NCI-H2171 treated with DMSO at 0.1 percent for 48 hours (cell line): Measurements from ENCODE around the gene CAMSAP1.

Source experiments
- DNase-seq: peaks from one replicate; lab custom pipeline; 2025; lab: John Stamatoyannopoulos, UW

CAMSAP1 gene

DNA sequence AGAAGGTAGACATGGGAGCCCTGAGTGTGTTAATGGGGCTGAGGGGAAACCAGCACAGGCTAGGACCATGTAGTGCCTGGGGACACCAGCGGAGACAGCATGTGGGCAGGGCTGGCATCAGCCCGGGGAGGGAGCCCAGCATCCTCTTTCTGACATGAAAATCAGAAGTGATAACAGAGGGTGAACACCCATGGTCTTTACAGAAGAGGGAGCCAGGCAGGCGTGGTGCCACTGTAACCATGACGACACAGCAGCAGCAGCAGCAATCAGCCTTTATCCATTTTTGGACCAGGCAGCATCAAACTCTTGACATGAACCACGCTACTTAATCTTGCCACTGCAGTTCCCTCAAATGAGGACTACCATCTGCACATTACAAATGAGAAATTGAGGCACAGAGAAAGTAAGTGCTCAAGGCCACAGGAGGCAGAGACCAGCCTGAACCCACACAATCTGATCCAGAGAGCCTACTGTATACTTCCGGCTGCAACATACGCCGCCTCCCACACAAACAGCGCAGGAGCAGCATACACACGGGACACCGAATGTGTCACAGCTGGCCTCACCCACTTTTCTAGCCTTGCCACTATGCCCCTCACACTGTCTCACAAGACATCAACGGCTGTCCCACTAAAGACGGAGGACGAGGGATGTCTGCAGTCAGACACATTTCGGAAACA is 23.8 kb downstream of the CAMSAP1 start:
- no peak for DNase-seq

DNA sequence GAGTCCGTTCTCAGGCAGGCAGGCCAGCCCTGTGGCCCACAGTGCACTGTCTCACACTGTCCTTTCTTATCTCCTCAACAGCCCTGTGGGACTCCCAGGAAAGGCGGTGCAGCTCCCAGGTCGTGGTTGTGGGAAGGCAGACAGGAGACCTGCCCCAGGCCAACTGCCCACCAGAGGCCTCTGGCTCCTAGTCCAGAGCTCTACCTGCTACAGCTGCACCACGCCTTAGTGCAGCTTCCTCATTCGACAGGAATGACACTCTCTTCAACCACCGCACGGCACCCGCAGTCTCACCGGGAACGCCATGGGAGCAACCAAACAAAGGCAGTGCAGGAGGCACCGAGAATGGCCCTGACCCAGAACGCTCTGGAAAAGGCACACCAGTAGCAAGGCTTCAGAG is 25.3 kb downstream of the CAMSAP1 start:
- no peak for DNase-seq

DNA sequence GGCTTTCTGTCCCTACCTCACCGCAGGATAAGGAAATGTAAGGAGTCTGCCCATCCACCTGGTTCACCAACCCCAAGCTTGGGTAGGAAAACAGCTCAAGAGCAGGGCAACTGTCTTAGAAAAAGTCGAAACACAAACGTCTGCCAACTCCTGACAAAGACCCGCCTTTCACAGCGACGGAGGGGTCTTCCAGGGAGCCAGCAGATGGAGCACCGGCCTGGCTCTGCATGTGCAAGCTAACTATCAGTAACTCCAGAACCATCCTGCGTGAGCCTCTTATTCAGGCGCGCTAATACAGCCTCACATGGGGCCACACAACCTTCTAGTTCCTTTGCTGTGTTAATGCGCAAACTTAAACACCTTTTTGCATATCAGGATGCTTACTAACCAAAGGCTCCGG is 26.9 kb downstream of the CAMSAP1 start:
- DNase-seq: peak; percentile 41

DNA sequence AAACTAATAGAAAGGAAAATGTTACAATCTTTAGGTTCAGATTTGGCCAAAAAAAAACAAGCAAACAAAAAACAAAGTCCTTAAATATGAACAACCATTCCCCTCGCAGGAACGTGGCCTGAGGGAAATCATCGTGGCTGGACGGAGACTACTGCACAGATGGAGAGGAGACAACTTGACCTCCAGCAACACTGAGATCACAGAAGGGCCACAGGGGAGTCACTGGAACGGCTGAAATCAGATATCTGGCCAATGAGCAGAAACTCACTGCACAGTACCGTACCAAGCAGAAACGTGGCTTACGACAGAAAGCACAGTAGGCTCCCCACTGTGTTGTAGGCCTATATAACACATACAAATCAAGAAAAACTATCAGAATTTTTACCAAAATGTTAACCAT is 27.7 kb downstream of the CAMSAP1 start:
- DNase-seq: no peak

DNA sequence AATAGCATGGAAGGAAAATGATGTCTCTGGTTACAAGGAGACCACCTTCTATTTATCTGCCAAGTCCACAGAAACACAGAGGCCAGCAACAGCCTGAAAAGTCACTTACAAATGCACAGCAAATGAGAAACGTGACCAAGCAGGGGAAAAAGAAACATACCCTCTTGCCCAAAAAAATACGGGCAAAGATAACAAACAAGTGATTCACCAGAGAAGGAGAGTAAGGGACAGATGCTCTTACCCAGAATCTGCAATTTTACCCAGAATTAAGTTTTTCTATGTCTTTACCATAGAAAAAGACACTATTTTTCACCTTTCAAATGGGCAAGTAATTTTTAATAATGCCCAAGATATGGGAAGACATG is 28.1 kb downstream of the CAMSAP1 start:
- DNase-seq: no peak

DNA sequence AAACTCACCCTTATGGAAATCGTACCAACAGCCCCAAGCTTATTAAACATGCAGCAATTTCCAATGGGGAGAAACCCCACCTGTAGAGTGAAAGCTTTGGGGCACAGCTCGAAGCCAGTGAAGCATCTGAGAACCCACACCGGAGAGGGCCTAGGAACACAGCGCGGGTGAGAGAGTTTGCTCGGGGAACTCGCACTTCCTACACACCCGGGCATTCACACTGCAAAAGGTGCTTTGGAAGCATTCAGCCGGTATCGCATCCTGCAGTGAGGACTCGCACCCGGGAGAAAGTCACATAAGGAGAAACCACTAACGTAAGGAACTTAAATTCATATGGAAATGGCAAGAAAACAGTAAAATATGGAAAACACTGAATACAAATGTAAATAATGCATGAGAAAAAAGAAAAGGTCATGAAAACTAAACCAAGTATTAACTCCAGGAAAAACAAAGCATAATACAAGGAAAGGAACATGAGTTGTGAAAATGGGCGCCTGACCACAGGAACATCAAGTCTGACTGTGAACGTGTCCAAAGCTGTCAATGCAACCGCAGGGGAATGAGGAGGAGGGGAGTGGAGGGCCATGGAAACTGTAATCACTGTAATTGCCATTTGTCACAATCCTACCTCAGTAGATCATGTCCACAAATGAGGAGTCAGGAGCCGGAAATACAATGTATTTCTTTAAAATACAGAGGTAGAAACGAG is 28.7 kb downstream of the CAMSAP1 start:
- DNase-seq: no peak

DNA sequence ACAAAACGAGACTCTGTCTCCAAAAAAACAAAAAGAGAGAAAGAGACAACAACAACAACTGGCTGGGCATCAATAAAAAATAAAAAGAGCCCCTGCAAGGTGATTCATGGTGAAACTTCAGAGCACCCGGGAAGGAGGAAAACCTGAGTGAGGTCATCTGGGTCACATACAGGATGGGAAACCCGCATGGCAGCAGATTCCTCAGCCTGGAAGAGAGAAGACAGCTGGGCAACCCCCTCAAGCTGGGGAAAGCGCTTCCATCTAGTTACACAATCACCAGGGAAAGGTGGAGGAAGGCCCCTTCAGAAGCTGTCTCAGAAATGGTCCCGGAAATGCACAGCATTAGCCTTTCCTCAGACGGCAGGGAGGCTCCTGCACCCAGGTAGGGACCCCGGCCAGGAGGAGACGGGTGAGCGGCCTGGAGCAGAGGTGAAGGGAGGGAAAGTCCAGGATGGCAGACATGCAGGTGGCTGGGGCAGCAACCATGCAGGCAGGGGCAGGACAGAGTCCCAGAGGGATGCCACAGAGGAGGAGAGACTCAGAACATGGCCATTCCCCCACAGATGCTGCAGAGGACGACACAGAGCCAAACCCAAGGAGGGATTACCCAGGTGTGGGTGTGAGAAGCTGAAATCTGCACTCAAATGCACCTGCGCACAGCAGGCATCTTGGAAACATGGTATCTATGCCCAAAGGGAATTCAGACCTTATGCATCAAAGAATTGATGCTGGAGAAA is 29.4 kb downstream of the CAMSAP1 start:
- DNase-seq: peak; percentile 77

DNA sequence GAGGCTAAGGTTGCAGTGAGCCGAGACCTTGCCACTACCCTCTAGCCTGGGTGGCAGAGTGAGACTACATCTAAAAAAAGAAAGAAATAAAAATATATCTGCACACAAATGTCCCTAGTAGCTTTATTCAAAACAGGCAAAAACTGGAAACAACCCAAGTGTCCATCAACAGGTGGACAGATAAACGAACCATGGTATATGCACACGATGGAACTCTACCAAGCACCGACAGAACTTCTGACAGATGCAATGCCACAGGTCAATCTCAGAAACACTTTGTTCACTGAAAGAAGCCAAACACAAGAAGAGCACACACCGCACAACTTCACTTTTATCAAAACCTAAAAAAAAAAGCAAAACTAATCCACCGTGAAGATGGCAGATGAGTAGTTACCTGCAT is 30.4 kb downstream of the CAMSAP1 start:
- DNase-seq: no peak

DNA sequence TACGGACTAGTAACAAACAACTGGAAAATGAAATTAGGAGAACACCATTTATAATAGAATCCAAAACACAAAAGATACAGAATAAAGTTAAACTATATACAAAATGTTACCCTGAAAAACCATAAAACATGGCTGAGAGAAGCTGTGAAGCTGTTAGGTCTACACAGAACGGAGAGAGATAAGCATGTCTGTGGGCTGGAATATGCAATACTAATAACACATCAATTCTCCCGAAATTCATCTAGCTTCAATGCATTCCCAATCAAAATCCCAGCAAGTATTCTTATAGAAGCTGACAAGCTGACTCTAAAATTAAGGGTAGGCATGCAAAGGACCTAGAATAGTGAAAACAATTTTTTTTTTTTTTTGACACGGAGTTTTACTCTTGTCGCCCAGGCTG is 32.5 kb downstream of the CAMSAP1 start:
- no peak for DNase-seq

DNA sequence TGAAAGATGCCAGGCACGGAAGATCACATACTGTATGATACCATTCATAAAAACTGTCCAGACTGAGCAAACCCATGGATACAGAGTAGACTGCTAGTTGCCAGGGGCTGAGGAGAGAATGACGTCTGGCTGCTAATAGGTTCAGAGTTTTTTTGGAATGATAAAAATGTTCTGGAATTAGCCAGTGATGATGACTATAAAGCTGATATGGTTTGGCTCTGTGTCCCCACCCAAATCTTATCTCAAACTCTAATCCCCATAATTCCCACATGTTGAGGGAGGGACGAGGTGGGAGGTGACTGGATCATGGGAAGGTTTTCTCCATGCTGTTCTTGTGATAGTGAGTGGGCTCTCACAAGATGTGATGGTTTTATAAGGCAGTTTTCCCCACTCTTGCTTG is 37.4 kb downstream of the CAMSAP1 start:
- no peak for DNase-seq

DNA sequence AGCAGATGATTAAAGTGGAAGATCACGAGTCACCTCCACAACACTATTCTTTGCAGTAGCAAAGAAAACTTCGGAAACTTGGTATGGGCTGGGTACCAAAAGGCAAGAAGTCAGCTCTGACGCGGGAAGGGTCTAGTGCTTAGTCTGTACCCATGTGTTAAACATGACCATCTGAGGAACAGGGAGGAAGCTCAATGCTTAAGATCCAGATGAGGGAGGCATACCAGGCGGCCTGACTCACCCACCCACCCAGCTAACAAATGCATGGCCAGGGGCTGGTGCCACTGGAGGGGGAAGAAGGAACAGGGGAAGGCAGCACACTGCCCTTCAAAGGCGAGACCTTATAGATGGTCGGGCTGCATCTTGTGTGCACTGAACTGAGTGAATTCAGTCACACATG is 41.8 kb downstream of the CAMSAP1 start:
- no peak for DNase-seq

DNA sequence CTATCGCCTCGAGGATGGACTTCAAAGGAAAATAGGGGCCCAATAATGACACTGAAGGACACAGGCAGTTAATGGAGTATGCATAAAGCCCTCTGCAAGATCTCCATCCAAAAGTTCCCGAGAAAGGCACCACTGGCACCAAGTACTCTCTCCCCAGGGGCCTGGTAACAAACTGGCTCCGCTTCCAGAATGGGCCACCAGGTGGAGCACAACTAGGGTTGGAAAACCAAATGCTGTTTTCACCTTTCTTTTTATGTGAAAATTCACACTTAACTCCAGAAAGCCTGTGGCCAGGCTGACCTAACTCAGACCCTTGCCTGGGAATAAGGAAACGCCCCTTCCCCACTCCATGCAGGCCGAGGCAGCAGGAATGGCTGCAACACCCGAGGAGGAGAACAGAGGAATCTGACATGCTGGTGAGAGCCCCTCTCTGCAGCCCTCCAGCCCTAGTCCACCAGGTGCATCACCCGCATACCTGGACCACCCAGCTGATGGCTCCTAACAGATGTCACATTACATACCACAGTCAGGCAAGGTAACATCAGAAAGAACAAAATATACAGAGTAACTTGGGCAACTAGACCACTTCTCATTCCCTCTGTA is 42.8 kb downstream of the CAMSAP1 start:
- peak; percentile 71 for DNase-seq

DNA sequence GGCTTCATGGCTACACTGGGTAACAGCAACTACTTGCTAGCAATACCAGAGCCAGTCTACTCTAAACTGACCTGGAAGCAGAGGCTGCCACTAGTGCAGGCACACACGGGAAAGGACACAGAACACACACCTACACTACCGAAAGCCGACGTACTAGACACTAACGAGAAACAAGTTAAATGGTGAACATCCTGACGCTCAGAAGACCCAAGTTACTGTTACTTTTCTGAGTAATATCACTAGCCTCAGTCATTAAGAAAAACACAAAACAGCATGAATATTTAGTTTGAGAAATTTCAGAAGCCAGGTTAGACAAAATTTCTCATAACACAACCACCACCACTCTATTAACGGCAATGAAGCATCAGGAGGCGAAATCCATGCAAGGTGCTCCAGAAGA is 44.5 kb downstream of the CAMSAP1 start:
- no peak for DNase-seq

DNA sequence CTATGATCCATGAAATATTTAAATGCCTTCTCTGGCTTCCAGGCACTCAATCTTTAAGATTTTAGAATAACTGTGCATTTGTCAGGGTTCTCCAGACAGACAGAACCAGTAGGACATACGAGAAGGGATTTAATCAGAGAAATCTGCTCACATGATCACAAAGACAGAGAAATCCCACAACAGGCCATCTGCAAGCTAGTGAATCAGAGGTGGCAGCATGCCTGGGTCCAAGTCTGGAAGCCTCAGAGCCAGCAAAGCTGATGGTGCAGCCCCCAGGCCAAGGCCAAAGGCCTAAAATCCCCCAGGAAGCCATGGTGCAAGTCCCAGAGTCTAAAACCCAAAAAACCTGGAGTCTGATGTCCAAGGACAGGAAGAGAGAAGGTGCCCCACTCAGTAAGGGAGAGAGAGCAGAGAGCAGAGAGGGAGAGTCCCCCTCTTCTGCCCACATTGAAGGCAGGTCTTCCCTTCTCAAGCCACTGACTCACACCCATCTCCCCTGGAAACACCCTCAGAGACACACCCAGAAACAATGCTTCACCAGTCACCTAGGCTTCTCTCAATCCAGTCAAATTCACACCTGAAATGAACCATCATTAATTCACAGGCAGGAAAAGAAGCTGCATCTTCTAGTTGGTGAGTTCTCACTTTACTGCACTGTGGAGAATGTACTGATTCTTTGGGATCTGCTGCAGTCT is 48.7 kb downstream of the CAMSAP1 start:
- DNase-seq: no peak

DNA sequence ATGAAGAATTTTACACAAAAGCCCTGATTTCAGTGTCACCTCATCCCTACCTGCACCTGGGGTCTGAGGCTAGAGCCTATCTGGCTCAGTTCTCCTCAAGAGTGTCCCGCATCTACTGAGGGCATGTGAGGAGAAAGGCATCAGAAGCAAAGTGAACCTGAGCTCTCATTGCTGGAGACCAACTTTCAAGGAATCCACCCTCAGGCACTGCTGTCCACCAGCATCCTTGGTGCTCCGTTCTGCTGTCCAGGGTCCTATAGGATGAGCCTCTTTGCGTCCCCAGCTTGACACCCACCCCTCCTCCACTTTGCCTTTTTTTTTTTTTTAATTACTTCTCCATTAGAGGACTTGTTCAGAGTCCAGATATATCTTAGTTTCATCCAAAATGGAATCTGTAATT is 49.5 kb downstream of the CAMSAP1 start:
- DNase-seq: no peak

DNA sequence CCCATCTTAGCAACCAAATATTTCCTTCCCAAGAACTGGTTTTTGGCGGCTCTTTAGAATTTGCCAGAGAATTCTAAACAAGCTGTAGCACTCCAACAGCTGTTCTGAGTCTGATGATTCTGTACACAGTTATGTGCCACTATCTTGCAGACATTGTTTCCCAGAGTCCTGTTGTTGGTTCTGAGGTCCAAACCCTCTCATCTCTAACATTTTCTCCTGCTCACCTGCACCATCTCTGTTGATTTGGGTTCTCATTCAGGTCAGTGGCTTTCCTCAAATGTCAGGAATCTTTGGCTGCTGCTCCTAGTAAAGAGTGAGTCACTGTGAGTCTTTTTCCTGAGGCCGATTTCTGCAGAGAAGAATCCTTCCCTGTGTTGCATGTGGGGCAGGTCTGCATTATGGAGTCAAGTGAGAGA is 50.0 kb downstream of the CAMSAP1 start:
- DNase-seq: no peak

DNA sequence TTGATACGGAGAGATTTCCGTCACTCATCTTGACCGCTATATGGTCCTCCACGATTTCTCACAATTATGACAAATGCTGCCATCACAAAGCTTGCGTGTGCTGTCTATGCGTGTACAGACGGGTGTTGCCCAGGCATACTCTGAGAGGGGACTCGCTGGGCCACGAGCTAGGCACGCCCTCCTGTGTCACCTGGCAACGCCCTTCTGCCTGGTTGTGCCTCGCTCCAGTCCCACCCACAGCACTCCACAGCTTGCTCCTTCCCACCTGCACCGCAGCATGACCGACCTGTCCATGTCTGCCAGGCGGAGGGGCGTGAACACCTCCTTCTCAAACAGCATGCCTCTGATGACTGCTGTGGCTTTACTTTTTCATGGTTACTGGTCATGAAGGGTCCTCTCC is 55.6 kb downstream of the CAMSAP1 start:
- DNase-seq: no peak

DNA sequence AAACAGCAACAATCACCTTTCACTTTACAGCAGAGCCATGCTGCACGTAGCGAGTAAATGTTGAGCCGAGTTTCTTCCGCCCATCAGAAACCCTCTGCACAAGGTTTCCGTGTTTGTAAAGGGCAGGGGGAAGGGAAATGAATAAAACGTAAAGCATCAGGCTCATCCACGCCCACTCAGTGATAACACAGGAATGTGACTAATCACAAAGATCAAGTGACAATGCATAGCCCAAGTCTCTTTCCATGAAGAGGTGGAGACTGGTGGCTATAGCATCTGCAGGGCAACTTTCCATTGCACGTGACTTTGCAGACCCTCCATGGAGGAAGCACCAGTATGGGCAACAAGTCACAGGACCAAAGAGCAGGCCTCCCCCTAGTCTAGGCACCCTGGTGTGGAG is 56.6 kb downstream of the CAMSAP1 start:
- DNase-seq: no peak

DNA sequence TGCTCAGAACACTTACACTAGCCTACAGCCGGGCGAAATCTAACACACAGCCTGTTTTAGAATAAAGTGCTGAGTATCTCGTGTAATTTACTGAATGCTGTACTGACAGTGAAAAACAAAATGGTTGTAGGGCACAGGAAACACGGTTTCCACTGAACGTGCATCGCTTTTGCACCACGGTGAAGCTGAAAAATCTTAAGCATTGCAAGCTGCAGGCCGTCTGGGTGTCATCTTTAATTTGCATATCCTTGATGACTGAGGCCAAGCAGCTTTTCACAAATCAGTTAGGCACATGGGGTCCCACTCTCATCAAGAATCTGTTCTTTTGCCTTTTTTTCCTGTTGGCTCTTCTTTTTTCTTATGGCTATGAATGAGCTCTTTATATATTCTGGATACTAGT is 58.2 kb downstream of the CAMSAP1 start:
- DNase-seq: no peak

DNA sequence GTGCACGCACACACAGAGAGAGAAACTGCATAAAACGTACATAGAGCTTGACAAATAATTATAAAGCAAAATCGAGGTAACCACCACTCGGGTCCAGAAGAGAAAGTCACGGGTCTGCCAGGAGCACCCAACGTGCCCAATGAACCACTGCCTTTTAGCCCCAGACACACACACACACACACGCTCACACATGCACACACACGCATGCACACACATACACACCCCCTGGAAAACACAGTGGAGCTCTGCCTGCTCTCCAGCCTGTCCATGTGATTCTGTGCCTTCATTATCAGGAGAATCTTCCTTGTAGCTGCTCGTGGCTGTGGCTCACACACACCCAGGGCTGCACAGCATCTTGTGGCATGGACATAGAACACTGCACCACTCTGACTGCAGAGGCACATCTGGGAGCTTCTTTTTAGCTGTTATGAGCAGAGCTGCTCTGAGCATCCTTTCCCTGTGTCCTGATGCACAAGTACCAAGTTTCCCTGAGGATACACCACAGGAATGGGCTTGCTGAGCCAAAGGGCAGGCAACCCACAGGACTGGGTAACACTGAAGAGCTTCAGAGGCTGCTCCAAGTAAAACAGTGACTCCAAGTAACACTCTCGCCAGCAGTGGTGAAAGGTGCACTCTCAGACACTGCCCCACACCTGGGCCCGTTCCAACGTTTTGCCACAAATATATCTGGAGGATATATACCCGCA is 58.9 kb downstream of the CAMSAP1 start:
- DNase-seq: no peak

DNA sequence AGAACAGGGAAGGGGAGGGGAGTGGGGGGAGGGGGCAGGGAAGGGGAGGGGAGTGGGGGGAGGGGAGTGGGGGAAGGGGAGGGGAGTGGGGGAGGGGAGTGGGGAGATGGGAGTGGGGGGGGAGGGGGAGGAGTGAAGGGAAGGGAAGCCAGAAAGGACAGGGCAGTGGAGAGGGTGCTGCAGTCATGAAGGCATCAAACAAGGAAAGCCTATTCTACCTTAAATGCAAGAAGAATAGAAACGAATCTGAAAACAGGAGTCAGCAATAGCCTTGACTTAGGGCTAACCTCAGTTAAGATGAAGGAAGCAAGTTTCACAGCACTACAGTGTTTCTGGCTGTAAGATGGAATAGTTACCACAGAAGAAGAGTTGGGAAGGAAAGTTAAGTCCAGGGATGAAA is 59.5 kb downstream of the CAMSAP1 start:
- DNase-seq: no peak

DNA sequence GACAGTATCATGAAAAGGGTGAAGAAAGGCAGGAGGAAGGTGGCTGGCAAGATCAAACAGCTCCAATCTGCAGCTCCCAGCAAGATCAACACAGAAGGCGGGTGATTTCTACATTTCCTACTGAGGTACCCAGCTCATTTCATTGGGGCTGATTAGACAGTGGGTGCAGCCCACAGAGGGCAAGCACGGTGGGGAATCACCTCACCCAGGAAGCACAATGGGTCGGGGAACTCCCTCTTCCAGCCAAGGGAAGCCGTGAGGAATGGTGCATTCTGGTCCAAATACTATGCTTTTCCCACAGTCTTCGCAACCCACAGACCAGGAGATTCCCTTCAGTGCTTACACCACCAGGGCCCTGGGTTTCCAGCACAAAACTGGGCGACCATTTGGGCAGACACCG is 66.8 kb downstream of the CAMSAP1 start:
- DNase-seq: no peak
